ENCODE results near the gene USE1. TPM values are rescaled to one million over a fixed set of nuclear protein-coding genes. Genes with fewer than 3 reads are reported as not detected.

Gene USE1
- total and polyA plus RNA-seq, 9 of the 15 experiments (the other 6 are each of a cell fraction or from before 2014, with no cell fraction given): 17.3 to 52.4 (median 34.0) TPM

DNA sequence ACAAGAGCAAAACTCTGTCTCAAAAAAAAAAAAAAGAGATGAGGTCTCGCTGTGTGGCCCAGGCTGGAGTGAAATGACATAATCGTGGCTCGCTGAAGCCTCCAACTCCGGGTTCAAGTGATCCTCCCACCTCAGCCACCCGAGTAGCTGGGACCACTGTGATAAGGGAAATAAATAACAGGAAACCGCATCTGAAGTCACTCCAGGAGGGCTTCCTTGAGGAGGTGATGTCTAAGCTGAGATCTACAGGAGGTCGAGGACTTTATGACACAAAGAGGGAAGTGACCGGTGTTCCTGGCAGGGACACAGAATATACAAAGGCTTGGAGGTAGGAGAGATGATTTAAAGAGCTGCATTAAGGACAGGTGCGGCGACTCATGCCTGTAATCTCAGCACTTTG, 39.5 kb downstream of the USE1 start:
- H3K4me1 ChIP-seq (replicated peaks in 1 of 2; ENCODE audit: control insufficient read depth in 2 of 2, insufficient read depth in 2 of 2, low read length in 2 of 2): peaks cover 2 to 17% of the 10 kb centered on the region in 2 experiments; a peak in 4 of 5 replicates
- no peaks in the 10 kb centered on the region for H3K79me2 ChIP-seq (ENCODE audit: control insufficient read depth, insufficient read depth, low read length)
- intact Hi-C loops (cut with micrococcal nuclease) (no loop called here), in situ Hi-C loops (cut with MboI) (no loop called here)
- FAIRE-seq: peak; percentile 57
- H3K27me3 ChIP-seq (ENCODE audit: control insufficient read depth in 2 of 2, insufficient read depth in 2 of 2, low read length in 2 of 2): no peaks in the 10 kb centered on the region
- H3K4me2 ChIP-seq (ENCODE audit: insufficient read depth, low read length): no peak overlapping the region
- WGBS (ENCODE audit: insufficient coverage, low coverage, missing lambda C conversion rate): 14% methylated on average over 10 of the region's 10 CpGs
- ChIA-PET POLR2A (interaction anchor here (0.7 to 2.0 kb wide), 3 partner anchors 10 to 54 kb away, joined by 3 to 9 read pairs (median 4); partner anchors contain the start of genes BABAM1 and DDA1), CTCF (ENCODE audit: low intra/inter-chr PET ratio) (no interaction called here)
- H3K27ac ChIP-seq (ENCODE audit: extremely low read depth, low read depth, low read length): no peak overlapping the region
- H3K4me3 ChIP-seq: no peak overlapping the region
- no peaks in the 10 kb centered on the region for H3K36me3 ChIP-seq (ENCODE audit: control insufficient read depth, insufficient read depth, low read length)
- peak; percentile 20; the same call in 2 of the 3 replicates for ATAC-seq
- no peak overlapping the region for H2AFZ ChIP-seq (ENCODE audit: low read depth, low read length)
- no peak for DNase-seq (ENCODE audit: extremely low read depth in 1 of 4, low spot score in 3 of 4)
- no TSS peak for BruUV-seq (replicated peaks)
- no peaks in the 10 kb centered on the region for H4K20me1 ChIP-seq (replicated peaks; ENCODE audit: control insufficient read depth, insufficient read depth, low read length)
- H3K9ac ChIP-seq (ENCODE audit: insufficient read depth in 1 of 2, low read depth in 2 of 2, low read length in 2 of 2): no peak overlapping the region
- H3K9me3 ChIP-seq (replicated peaks; ENCODE audit: control insufficient read depth, insufficient read depth, low read depth, low read length): no peaks in the 10 kb centered on the region
- no peaks in the 10 kb centered on the region for H3K9me1 ChIP-seq (ENCODE audit: control insufficient read depth, insufficient read depth, low read length)
- TF ChIP-seq ZNF384 (IDR thresholded peaks at IDR 0.05; ENCODE audit: low read depth, low read length) (peak; percentile 42; the same call in 1 of the 2 replicates), CBX3 (IDR thresholded peaks at IDR 0.05; ENCODE audit: borderline replicate concordance in 1 of 2, low read length in 2 of 2) (0 out of 3 replicates have a peak, but pooled peaks of 1 of the 2 experiments have one; percentile 27), SPI1 (IDR thresholded peaks at IDR 0.05; ENCODE audit: borderline replicate concordance, low read depth, low read length) (peak; percentile 42; the same call in 1 of the 2 replicates), POLR2A (conservative IDR thresholded peaks at IDR 0.05) (no peak), SMARCA5 (IDR thresholded peaks at IDR 0.05) (peak; percentile 92), BCOR (IDR thresholded peaks at IDR 0.05) (peak; percentile 96), ZNF76 (CRISPR knock-in tag; IDR thresholded peaks at IDR 0.05; ENCODE audit: borderline replicate concordance) (no peak), PTBP1 (IDR thresholded peaks at IDR 0.05; ENCODE audit: low read depth, low read length) (peak; percentile 76; the same call in 1 of the 2 replicates), CBX1 (IDR thresholded peaks at IDR 0.05; ENCODE audit: low read depth) (0 out of 2 replicates have a peak, but pooled peaks have one; percentile 48), NCOR1 (IDR thresholded peaks at IDR 0.05) (0 out of 2 replicates have a peak, but pooled peaks have one; percentile 16), POLR2AphosphoS2 (IDR thresholded peaks at IDR 0.05; ENCODE audit: low read length) (no peak), FOSL1 (tag; conservative IDR thresholded peaks at IDR 0.05) (no peak), RCOR1 (IDR thresholded peaks at IDR 0.05; ENCODE audit: borderline replicate concordance in 1 of 2, low read depth in 2 of 2, low read length in 2 of 2) (peak in 1 of 2 experiments; percentile 68; a peak in 2 of 4 replicates), TSHZ1 (CRISPR knock-in tag; IDR thresholded peaks at IDR 0.05) (no peak), ZFP36 (IDR thresholded peaks at IDR 0.05; ENCODE audit: low read depth, low read length, partially characterized antibody) (peak; percentile 98), RBM25 (IDR thresholded peaks at IDR 0.05; ENCODE audit: low read depth, low read length, severe bottlenecking) (peak; percentile 87), ZNF436 (CRISPR knock-in tag; IDR thresholded peaks at IDR 0.05) (peak; percentile 82), TEAD1 (CRISPR knock-in tag; IDR thresholded peaks at IDR 0.05) (no peak), KDM1A (IDR thresholded peaks at IDR 0.05) (peak; percentile 62 to 78; a peak in 3 of 4 replicates)

Data from K562 (cell line).